HG03469 (cell line): ENCODE results near the gene CHI3L1.

Source experiments
- ATAC-seq: cut with Tn5 transposase; IDR thresholded peaks from one replicate; pipeline ENCODE4 v1.9.1; 2021; ENCODE audit warnings: mild to moderate bottlenecking, moderate library complexity, moderate number of reproducible peaks; ENCODE audit not compliant: unreplicated experiment

Gene CHI3L1

GRCh38 chr1:203137324-203137723 is 49.2 kb downstream of the CHI3L1 start:
- ATAC-seq = no peak

DNA sequence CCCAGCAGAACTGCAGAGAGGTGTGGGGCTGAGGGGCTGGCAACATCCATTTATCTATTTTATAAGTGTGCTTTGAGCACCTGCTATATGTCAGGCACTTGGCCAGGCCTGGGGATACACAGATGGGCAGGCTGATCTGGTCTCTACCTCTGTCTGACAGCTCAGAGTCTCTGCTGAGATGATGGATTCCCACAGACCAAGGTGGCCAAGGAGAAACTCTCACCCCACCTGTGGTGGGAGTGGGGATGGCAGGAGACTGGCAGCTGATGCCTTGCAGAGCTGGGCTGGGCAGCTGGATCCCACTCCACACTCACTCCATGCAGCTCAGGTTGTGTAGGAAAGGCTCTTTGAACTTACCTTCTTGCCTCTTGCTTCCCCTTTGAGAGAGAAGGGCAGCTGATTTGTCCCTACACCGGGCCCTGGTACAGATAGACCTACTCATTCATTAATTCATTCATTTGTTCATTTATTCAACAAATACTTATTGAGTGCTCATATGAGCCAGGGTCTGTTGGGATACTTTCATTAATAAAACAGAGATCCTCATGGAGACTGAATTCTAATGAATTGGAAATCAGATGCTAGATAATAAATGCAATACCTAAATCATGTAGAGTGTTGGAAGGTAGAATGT is 50.0 kb downstream of the CHI3L1 start:
- ATAC-seq = no peak

- no peak for ATAC-seq
These were observed 50.7 kb downstream of the CHI3L1 start for GRCh38 chr1:203135636-203136305.

DNA sequence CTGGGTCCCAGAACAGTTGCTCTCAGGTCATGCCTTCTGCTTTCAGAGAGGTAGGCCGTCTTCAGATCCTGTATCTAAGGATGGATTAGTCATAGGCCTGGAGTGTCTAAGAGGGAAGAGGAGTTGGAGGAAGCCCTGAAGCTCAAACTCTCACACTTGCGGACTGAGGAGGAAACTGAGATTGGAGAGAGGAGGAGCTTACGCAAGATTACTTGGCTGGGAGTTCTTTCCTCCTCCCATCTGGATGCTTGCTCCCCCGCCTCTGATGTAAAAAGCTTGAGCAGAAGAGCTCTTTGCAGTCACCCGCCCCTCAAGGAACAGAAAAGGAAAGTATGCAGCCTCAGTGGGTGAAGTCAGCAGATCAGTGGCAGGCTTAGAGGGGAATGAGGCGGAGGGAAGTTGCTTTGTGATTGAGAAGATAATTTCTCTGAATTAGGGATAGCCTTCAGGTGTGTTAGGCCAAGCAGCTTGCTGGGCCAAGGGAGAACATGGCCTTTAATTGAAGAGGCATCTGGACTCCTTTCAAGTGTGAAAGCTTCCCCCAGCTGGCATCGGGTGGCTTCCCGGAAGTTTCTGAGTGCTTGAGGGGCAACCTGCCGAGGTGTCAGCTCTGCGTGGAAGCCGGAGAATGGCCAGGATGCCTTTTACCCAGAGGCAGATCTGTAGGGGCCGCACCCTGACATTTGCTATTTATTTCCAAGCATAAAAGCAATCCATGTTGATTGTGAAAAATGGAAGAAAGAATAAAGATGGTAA is 52.4 kb downstream of the CHI3L1 start:
- no peak for ATAC-seq

GRCh38 chr1:203131548-203132200 is 54.8 kb downstream of the CHI3L1 start:
- ATAC-seq = no peak

- ATAC-seq = no peak
These were observed 56.0 kb downstream of the CHI3L1 start for GRCh38 chr1:203130358-203130985.

GRCh38 chr1:203129501-203130231 is 56.8 kb downstream of the CHI3L1 start:
- ATAC-seq = no peak
